Endometrial microvascular endothelial cells (primary cell): ENCODE data around the gene ZNF335. TPM values are rescaled to one million over a fixed set of nuclear protein-coding genes. Genes with fewer than 3 reads are reported as not detected.
"Not testable (repeated sequence)": the region's sequence is repeated elsewhere in the genome, so short reads cannot be mapped to it uniquely, and the experiment has no call there.

Experiments used
- in situ Hi-C: cut with HindIII; loops from 2 replicates; pipeline ENCODE4 v1.10.0; 2017; ENCODE audit warnings: low sequenced_read_pairs, low pct_unique_long_range_greater_than_20kb; ENCODE audit errors: inconsistent ontology term
- total RNA-seq: library from RNA; depleted of rRNA; stranded (reverse); fragments of >200 nt; gene quantifications from one replicate; pipeline ENCODE4 v1.2.3, GENCODE V29; 2015; ENCODE audit errors: inconsistent ontology term

ZNF335 gene
- total RNA-seq, 1 donor from 2014 or later = 13.2 TPM

GRCh38 chr20:45908084-45908483, 63.9 kb downstream of the ZNF335 start:
- in situ Hi-C loops = no loop called here

- in situ Hi-C loops = no loop called here
Measured at GRCh38 chr20:45907219-45907948, 64.6 kb downstream of the ZNF335 start.

- in situ Hi-C loops = no loop called here
Measured at GRCh38 chr20:45905505-45906079, 66.4 kb downstream of the ZNF335 start.

- in situ Hi-C loops = no loop called here
Measured at GRCh38 chr20:45904583-45905504, 67.2 kb downstream of the ZNF335 start.

GRCh38 chr20:45902199-45902701, 69.8 kb downstream of the ZNF335 start:
- in situ Hi-C loops = no loop called here

GRCh38 chr20:45901332-45901731, 70.7 kb downstream of the ZNF335 start:
- in situ Hi-C loops = not testable (repeated sequence)

- in situ Hi-C loops = no loop called here
Measured at GRCh38 chr20:45899046-45899835, 72.8 kb downstream of the ZNF335 start.

Other genes with a start within 250 kb of the ZNF335 start
- gene SPINT4, start 249.9 kb downstream of the ZNF335 start, total RNA-seq = not detected
- 2.7 TPM for gene WFDC3, start 180.3 kb downstream of the ZNF335 start, total RNA-seq
- gene DNTTIP1, start 180.2 kb downstream of the ZNF335 start, total RNA-seq = 33.9 TPM
- gene UBE2C, start 159.6 kb downstream of the ZNF335 start, total RNA-seq = 110 TPM
- not detected for gene TNNC2, start 144.9 kb downstream of the ZNF335 start, total RNA-seq
- gene SNX21, start 138.4 kb downstream of the ZNF335 start, total RNA-seq = 13.4 TPM
- 75.9 TPM for gene ACOT8, start 114.8 kb downstream of the ZNF335 start, total RNA-seq
- 4.9 TPM for gene ZSWIM3, start 114.6 kb downstream of the ZNF335 start, total RNA-seq
- gene ZSWIM1, start 91.0 kb downstream of the ZNF335 start, total RNA-seq = 10.0 TPM
- not detected for gene SPATA25, start 84.6 kb downstream of the ZNF335 start, total RNA-seq
- gene NEURL2, start 81.0 kb downstream of the ZNF335 start, total RNA-seq = 1.5 TPM
- 113 TPM for gene CTSA, start 80.9 kb downstream of the ZNF335 start, total RNA-seq
- 3.0 TPM for gene PLTP, start 60.0 kb downstream of the ZNF335 start, total RNA-seq
- 25.6 TPM for gene PCIF1, start 37.5 kb downstream of the ZNF335 start, total RNA-seq
- gene MMP9, start 36.7 kb upstream of the ZNF335 start, total RNA-seq = not detected
- not detected for gene SLC12A5, start 57.0 kb upstream of the ZNF335 start, total RNA-seq
- gene NCOA5, start 117.8 kb upstream of the ZNF335 start, total RNA-seq = 25.7 TPM
- 11.7 TPM for gene CD40, start 146.1 kb upstream of the ZNF335 start, total RNA-seq